ENCODE results near the gene SSR2.
A peak's percentile ranks its signal among the peaks of the same experiment; 100 is the strongest.
"Not testable (repeated sequence)": the region's sequence is repeated elsewhere in the genome, so short reads cannot be mapped to it uniquely, and the experiment has no call there.

SSR2 gene

DNA sequence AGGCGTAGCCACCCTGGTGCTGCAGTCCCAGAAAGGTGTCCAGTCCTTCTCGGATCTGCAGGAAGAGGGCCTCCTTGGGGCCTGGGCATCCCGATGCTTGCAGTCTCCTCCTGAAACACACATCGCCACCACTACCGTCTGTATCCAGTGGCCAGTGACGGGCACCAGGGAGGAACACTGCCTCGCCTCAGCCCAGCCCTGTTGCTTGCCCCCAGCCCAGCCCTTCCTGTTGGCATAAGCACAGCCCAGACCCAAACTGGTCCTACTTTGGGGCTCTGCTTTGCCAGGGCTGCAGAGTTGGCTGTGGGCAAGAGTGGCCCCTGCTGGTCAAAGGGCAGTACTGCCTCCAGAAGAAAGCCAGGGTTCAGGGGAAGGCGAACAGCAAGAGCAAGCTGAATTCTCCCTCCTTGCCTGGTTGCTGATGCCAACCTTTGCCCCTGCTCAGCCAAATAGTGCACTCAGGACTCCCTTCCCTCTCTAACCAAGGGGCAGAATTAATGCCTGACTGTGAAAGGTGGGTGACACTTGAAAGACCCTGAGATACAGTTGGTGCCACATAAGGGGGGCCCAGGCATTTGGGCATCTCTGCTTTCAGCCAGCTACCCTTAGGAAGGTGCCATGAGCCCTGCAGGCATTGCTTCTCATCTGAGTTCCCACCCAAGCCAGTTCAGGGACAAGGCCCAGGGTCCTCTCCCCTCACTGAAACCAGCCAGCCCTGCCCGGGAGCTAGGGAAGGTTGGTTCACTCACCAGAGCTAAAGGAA lies 31.3 kb downstream of the SSR2 start:
- H3K4me3 ChIP-seq (ENCODE audit: low read depth in 1 of 2, low read length in 2 of 2) = peak overlapping the region; percentile 63 to 78

DNA sequence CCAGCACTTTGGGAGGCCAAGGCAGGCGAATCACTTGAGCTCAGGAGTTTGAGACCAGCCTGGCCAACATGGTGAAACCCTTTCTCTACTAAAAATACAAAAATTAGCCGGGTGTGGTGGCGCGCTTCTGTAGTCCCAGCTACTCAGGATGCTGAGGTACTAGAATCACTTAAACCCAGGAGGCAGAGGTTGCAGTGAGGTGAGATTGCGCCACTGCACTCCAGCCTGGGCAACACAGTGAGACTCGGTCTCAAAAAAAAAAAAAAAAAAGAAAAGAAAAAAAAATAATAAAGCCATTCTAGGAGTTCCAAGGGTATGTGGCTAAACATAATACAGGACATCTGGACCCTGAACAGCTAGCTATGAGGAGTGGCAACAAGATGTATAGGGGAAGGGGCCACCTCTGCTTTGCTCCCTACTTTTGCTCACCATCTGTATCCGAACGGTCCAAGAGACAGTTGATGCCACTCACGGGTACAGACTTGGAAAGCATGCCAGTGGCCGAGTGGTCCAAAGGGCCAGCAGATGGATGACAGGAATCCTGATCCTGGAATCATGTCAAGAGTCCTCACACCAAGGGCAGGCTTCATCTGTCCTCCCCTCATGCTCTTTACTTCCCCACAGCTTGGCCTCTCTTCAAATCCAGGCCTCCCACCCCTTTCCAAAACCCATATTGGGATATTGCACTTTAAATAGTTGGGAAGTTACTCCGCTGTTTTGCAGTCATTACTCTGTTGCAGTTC lies 35.7 kb downstream of the SSR2 start:
- H3K36me3 ChIP-seq (ENCODE audit: control insufficient read depth in 1 of 2, insufficient read depth in 2 of 2, low read length in 2 of 2); H3K9me3 ChIP-seq (ENCODE audit: control insufficient read depth in 1 of 2, low read length in 2 of 2); H3K27ac ChIP-seq (ENCODE audit: low read length); H3K27me3 ChIP-seq (ENCODE audit: low read depth, low read length); H3K4me3 ChIP-seq (ENCODE audit: low read depth in 1 of 2, low read length in 2 of 2): not testable (repeated sequence)
- peaks cover 26 to 35% of the 10 kb centered on the region in 2 donors for H3K4me1 ChIP-seq (ENCODE audit: control insufficient read depth in 1 of 2, insufficient read depth in 2 of 2, low read length in 2 of 2)

More for the DNA sequence above, 31.3 kb downstream of the SSR2 start:
- Histone ChIP-seq H3K27me3 (ENCODE audit: low read depth, low read length) (no peaks in the 10 kb centered on the region), H3K9me3 (ENCODE audit: control insufficient read depth in 1 of 2, low read length in 2 of 2) (no peaks in the 10 kb centered on the region), H3K36me3 (ENCODE audit: control insufficient read depth in 1 of 2, insufficient read depth in 2 of 2, low read length in 2 of 2) (no peaks in the 10 kb centered on the region), H3K4me1 (ENCODE audit: control insufficient read depth in 1 of 2, insufficient read depth in 2 of 2, low read length in 2 of 2) (peaks cover 0 to 10% of the 10 kb centered on the region in 2 donors), H3K27ac (ENCODE audit: low read length) (no peak overlapping the region)

DNA sequence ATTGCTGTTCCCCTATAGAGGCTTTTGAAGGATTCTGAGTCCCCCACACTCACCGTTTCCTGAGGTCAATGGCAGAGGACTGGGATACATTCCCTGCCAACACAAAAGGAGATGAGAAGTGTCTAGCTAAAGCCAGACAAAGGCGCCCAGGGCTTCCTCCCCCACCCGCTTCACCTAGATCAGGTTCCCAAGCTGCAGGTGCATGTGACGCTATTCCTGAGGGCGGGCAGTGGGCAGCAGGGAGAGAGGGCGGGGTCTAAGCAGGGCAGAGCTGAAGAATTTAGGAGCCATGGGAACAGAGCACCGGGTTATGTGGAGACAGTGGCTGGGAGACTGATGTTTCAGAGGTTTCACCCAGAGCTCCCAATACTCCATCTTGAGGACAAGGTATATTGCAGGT lies 36.4 kb downstream of the SSR2 start:
- Histone ChIP-seq H3K27ac (ENCODE audit: low read length) (peak overlapping the region; percentile 87), H3K36me3 (ENCODE audit: control insufficient read depth in 1 of 2, insufficient read depth in 2 of 2, low read length in 2 of 2) (no peaks in the 10 kb centered on the region), H3K4me1 (ENCODE audit: control insufficient read depth in 1 of 2, insufficient read depth in 2 of 2, low read length in 2 of 2) (peaks cover 34 to 42% of the 10 kb centered on the region in 2 donors), H3K4me3 (ENCODE audit: low read depth in 1 of 2, low read length in 2 of 2) (no peak overlapping the region), H3K9me3 (ENCODE audit: control insufficient read depth in 1 of 2, low read length in 2 of 2) (no peaks in the 10 kb centered on the region), H3K27me3 (ENCODE audit: low read depth, low read length) (no peaks in the 10 kb centered on the region)

DNA sequence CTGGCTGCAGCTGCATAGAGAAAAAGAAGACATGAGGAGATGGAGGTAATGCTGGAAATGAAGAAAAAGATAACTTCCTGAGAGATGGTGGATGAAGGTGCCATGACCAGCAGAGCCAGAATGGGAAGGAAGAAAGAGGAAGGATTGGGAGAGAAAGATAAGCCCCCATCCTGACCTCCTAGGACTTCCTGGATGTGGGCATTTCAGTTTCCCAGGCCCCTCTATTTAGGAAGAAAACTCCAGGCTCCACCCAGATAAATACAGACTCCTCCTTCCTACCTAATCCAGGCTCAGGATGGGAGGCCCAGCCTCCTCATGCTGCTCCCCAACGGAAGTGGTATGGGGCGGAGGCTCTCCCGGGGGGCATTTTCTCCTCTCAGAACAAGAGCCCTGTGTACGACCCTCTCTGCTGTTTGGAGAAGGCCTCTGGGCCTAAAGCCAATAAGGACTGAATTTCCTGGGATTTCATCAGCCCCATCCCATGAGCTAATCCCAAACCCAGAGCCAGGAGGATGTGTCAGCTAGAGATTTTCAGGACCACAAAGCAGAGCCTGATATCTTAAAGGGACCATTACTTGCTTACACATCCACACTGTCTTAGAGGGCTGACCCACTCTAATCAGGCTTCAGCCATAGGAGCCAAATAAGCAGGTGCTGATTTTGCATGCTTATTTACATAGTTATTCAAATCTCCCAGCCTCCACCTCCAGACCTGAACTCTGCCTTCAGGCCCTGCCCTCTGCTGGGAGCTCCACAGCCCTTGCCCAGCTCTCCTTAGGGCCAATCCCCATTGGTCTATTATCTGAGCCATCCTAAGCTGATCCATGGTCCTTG lies 37.3 kb downstream of the SSR2 start:
- H3K27ac ChIP-seq (ENCODE audit: low read length) = peak overlapping the region; percentile 87
- H3K27me3 ChIP-seq (ENCODE audit: low read depth, low read length) = no peaks in the 10 kb centered on the region
- peak overlapping the region; percentile 17 to 19 for H3K4me3 ChIP-seq (ENCODE audit: low read depth in 1 of 2, low read length in 2 of 2)
- H3K9me3 ChIP-seq (ENCODE audit: control insufficient read depth in 1 of 2, low read length in 2 of 2) = no peaks in the 10 kb centered on the region
- peaks cover 37 to 44% of the 10 kb centered on the region in 2 donors for H3K4me1 ChIP-seq (ENCODE audit: control insufficient read depth in 1 of 2, insufficient read depth in 2 of 2, low read length in 2 of 2)
- H3K36me3 ChIP-seq (ENCODE audit: control insufficient read depth in 1 of 2, insufficient read depth in 2 of 2, low read length in 2 of 2) = peaks cover 0 to 6% of the 10 kb centered on the region in 2 donors

DNA sequence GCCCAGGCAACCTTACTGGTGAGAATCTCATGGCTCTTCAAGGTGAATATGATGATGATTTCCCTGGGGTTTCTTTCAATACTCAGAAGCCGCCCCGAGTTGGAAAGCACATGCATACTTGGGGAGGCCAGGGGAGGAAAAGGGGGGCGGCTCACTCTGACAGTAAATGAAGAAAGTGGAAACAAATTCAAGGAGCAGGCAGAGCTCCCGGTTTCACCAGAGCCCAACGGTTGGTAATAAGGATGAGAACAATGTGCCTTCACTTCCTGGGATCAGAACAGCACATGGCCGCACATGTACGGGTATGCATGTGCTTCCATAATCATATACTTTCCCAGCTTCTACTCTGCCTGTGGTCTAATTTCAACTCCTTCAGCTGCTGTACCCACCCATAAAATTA lies 38.6 kb downstream of the SSR2 start:
- Histone ChIP-seq H3K36me3 (ENCODE audit: control insufficient read depth in 1 of 2, insufficient read depth in 2 of 2, low read length in 2 of 2) (peaks cover 0 to 12% of the 10 kb centered on the region in 2 donors), H3K27ac (ENCODE audit: low read length) (peak overlapping the region; percentile 87), H3K9me3 (ENCODE audit: control insufficient read depth in 1 of 2, low read length in 2 of 2) (no peaks in the 10 kb centered on the region), H3K4me1 (ENCODE audit: control insufficient read depth in 1 of 2, insufficient read depth in 2 of 2, low read length in 2 of 2) (peaks cover 40 to 50% of the 10 kb centered on the region in 2 donors), H3K4me3 (ENCODE audit: low read depth in 1 of 2, low read length in 2 of 2) (peak overlapping the region; percentile 19 to 40), H3K27me3 (ENCODE audit: low read depth, low read length) (no peaks in the 10 kb centered on the region)

DNA sequence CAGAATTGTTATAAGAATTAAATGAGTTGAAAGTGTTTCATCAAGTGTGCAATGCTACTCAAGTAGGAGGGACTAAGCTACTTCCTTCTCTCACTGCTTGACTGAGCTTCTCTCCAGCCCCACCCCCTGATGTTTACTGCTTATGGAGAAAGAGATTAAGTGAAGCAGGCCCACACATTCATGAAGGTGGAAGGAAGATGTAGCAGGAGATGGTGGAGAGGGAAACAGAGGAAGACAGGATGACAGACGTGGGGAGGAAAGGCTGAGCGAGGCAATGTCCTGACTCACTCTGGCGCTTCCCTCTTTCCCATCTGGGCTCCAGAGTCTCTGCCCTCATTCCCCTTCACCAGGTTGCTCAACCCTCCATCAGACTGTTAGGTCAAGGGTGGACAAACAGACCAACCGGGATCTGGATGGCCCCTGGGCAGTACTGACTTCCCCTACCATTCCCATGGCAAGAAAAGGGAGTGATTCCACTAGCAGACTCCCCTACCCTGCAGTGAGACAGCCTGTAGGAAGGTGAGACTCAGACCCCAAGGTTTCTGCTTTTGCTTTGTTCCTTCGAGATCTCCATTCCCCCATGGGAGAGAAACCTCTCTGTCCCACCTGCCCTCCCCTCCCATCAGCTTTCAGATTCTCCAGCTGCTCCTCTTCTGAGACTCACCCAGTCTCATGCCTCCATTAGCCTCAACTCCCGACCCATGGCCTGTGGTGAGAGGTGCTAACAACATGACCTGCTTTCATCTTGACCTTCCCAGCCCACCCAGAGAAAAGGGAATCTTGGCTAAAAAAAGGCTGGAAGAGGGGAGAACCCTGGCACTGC lies 39.3 kb downstream of the SSR2 start:
- Histone ChIP-seq H3K4me1 (ENCODE audit: control insufficient read depth in 1 of 2, insufficient read depth in 2 of 2, low read length in 2 of 2) (peaks cover 45 to 53% of the 10 kb centered on the region in 2 donors), H3K9me3 (ENCODE audit: control insufficient read depth in 1 of 2, low read length in 2 of 2) (no peaks in the 10 kb centered on the region), H3K4me3 (ENCODE audit: low read depth in 1 of 2, low read length in 2 of 2) (peak overlapping the region; percentile 40 to 89), H3K27ac (ENCODE audit: low read length) (peak overlapping the region; percentile 87), H3K27me3 (ENCODE audit: low read depth, low read length) (no peaks in the 10 kb centered on the region), H3K36me3 (ENCODE audit: control insufficient read depth in 1 of 2, insufficient read depth in 2 of 2, low read length in 2 of 2) (peaks cover 0 to 12% of the 10 kb centered on the region in 2 donors)

DNA sequence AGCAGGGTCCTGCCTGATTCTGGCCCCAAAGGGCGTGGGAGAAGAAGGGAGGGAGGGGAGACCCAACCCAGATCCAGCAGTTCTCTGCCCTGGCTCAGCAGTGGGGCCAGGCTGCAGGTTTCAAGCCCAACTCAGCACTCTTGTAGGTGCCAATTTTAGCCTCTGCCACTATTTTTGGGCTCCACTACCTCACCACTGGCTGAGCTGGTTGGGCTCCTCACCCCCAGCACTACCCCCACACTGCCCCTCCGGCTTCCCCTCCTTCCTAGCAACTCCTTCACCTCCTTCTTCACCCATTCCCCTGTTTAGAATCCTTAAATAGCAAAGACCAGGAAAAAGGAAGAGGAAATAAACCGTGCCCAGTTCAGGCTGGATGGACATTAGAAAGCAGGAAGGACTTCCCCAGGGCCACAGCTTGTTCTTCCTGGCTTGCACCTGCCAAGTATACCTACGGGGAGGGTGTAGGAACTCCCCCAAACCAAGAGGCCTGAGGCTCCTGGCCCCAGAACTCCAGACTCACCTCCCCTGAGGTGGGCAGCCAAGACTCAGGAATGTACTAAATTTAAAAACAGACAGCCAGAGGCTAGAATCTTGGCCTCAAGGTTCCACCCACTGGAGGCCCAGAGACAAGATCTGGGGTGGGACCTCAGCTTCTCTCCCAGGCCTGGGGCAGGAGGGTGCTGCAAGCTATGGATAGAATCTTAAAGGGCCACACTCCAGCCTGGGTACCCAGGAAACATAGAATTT lies 41.0 kb downstream of the SSR2 start:
- H3K36me3 ChIP-seq (ENCODE audit: control insufficient read depth in 1 of 2, insufficient read depth in 2 of 2, low read length in 2 of 2) = peaks cover 0 to 12% of the 10 kb centered on the region in 2 donors
- H3K4me3 ChIP-seq (ENCODE audit: low read depth in 1 of 2, low read length in 2 of 2) = peak overlapping the region; percentile 83 to 89
- peak overlapping the region; percentile 87 for H3K27ac ChIP-seq (ENCODE audit: low read length)
- peaks cover 55 to 69% of the 10 kb centered on the region in 2 donors for H3K4me1 ChIP-seq (ENCODE audit: control insufficient read depth in 1 of 2, insufficient read depth in 2 of 2, low read length in 2 of 2)
- H3K27me3 ChIP-seq (ENCODE audit: low read depth, low read length) = no peaks in the 10 kb centered on the region
- H3K9me3 ChIP-seq (ENCODE audit: control insufficient read depth in 1 of 2, low read length in 2 of 2) = no peaks in the 10 kb centered on the region

DNA sequence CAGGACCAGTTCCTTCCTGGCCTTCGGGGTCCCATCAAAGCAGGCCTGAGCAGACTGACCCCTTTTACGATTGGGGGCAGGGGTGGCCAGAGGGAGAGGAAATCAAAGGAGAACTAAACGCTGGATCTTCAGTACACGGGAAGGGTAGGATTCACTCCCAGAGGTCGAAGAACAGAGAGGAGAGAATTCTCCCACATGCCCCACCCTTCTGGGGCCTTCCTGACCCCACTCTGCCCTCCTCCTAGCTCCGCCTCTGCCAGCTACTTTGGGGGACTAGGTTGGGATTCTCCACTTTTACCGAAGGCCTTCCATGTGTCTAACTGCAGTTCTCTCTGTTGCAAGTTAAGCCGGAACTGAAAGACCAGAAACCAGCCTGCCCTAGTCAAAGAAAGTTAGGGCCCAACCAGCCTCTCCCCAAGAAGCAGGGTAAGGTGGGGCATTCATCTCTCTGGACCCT lies 41.8 kb downstream of the SSR2 start:
- H3K27ac ChIP-seq (ENCODE audit: low read length) = peak overlapping the region; percentile 87
- H3K4me1 ChIP-seq (ENCODE audit: control insufficient read depth in 1 of 2, insufficient read depth in 2 of 2, low read length in 2 of 2) = peaks cover 61 to 77% of the 10 kb centered on the region in 2 donors
- peak overlapping the region; percentile 83 to 89 for H3K4me3 ChIP-seq (ENCODE audit: low read depth in 1 of 2, low read length in 2 of 2)
- no peaks in the 10 kb centered on the region for H3K27me3 ChIP-seq (ENCODE audit: low read depth, low read length)
- no peaks in the 10 kb centered on the region for H3K9me3 ChIP-seq (ENCODE audit: control insufficient read depth in 1 of 2, low read length in 2 of 2)
- peaks cover 0 to 12% of the 10 kb centered on the region in 2 donors for H3K36me3 ChIP-seq (ENCODE audit: control insufficient read depth in 1 of 2, insufficient read depth in 2 of 2, low read length in 2 of 2)

DNA sequence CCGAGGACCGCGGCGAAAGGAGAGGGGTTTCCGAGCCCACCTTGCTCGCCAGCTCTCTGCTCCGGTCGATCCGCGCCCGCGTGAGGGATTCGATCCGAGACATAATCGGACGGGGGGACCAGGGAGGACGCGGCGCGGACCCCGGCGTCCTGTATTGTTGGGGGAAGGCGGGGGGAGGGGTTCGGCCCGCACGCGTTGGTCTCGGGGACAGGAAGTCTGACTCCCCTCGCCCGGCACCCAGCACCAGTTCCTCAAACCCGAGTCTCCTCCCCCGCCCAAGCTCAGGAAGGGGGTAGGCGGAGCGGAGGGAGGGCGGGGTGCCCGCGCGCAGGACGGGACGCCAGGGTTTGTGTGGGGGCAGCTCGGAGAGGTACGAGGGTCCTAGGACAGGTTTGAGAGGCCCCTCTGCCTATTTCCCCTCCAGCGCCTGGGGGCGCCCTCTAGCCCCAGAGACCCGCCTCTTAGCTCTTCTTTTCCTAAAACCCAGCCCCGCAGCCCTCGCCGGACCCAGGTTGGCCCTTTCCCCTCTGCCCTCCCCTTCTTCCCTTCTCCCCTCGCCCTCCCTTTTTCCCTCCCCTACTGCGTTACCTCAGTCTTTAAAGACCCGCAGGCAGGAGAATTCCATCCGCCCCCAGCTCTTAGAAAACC lies 42.3 kb downstream of the SSR2 start, which contains the start of gene ARHGEF2:
ARHGEF2 (minus strand) TSS at position 223 of the 648 bp plus-strand sequence; CDS start at position 103, 120 bp downstream.
- peak within 1 kb of the TSS; percentile 87 for H3K27ac ChIP-seq (ENCODE audit: low read length)
- no peaks in the 10 kb centered on the region for H3K9me3 ChIP-seq (ENCODE audit: control insufficient read depth in 1 of 2, low read length in 2 of 2)
- no peaks in the 10 kb centered on the region for H3K27me3 ChIP-seq (ENCODE audit: low read depth, low read length)
- H3K4me1 ChIP-seq (ENCODE audit: control insufficient read depth in 1 of 2, insufficient read depth in 2 of 2, low read length in 2 of 2) = peaks cover 56 to 81% of the 10 kb centered on the region in 2 donors
- peaks cover 0 to 12% of the 10 kb centered on the region in 2 donors for H3K36me3 ChIP-seq (ENCODE audit: control insufficient read depth in 1 of 2, insufficient read depth in 2 of 2, low read length in 2 of 2)
- H3K4me3 ChIP-seq (ENCODE audit: low read depth in 1 of 2, low read length in 2 of 2) = peak within 1 kb of the TSS; percentile 83 to 89
